HepG2 (cell line): ENCODE results near the gene LSM2. TPM values are rescaled to one million over a fixed set of nuclear protein-coding genes. Genes with fewer than 3 reads are reported as not detected.

ENCODE experiments used
- CBFB ChIP-seq: sonication (generic); formaldehyde crosslinking; IDR thresholded peaks from 2 replicates; pipeline ENCODE4 v1.4.0; 2020; ENCODE audit warnings: missing genetic modification reagents
- EP300 ChIP-seq, 3 experiments: sonication (generic) in 1 of 3; formaldehyde crosslinking in 1 of 3; IDR thresholded peaks; 2 replicates each; pipeline versions ENCODE4 v1.5.1 to v1.6.1; 2011 to 2020; ENCODE audit warnings: low read depth in 2 of 3, low read length in 2 of 3, borderline replicate concordance in 1 of 3, improper control_type of control experiment in 1 of 3, mild to moderate bottlenecking in 1 of 3, missing genetic modification reagents in 1 of 3, moderate library complexity in 1 of 3
- ETV5 ChIP-seq: IDR thresholded peaks from 2 replicates; pipeline ENCODE4 v1.6.1; 2018; ENCODE audit warnings: missing biosample characterization, missing genetic modification reagents, inconsistent platforms, borderline replicate concordance
- KDM5B ChIP-seq: sonication (generic); formaldehyde crosslinking; IDR thresholded peaks from 2 replicates; pipeline ENCODE4 v1.4.0; 2020; ENCODE audit warnings: missing genetic modification reagents, mild to moderate bottlenecking, borderline replicate concordance
- KDM6A ChIP-seq: IDR thresholded peaks from 2 replicates; pipeline ENCODE4 v1.6.1; 2016; ENCODE audit warnings: low read depth
- SCMH1 ChIP-seq: sonication (generic); formaldehyde crosslinking; IDR thresholded peaks from 2 replicates; pipeline ENCODE4 v1.9.0; 2021; ENCODE audit warnings: missing genetic modification reagents, mild to moderate bottlenecking, borderline replicate concordance
- SP140L ChIP-seq: sonication (generic); formaldehyde crosslinking; IDR thresholded peaks from 2 replicates; pipeline ENCODE4 v1.4.0; 2020; ENCODE audit warnings: missing genetic modification reagents, borderline replicate concordance
- TBL1XR1 ChIP-seq: fragments of 150-350 bp; IDR thresholded peaks from 2 replicates; pipeline ENCODE4 v1.6.1; 2014; ENCODE audit warnings: borderline replicate concordance, low read length; ENCODE audit not compliant: partially characterized antibody
- TSC22D2 ChIP-seq: sonication (generic); formaldehyde crosslinking; IDR thresholded peaks from 2 replicates; pipeline ENCODE4 v1.5.1; 2020; ENCODE audit warnings: missing genetic modification reagents, mild to moderate bottlenecking, borderline replicate concordance
- ZNF143 ChIP-seq: sonication (generic); formaldehyde crosslinking; IDR thresholded peaks from 2 replicates; pipeline ENCODE4 v1.4.0; 2020; ENCODE audit warnings: missing genetic modification reagents
- ZNF841 ChIP-seq: sonication (generic); formaldehyde crosslinking; IDR thresholded peaks from 2 replicates; pipeline ENCODE4 v1.8.1; 2023; ENCODE audit warnings: missing genetic modification reagents, borderline replicate concordance
- ZSCAN29 ChIP-seq: sonication (generic); formaldehyde crosslinking; conservative IDR thresholded peaks from 2 replicates; pipeline ENCODE4 v1.4.0; 2020; ENCODE audit warnings: mild to moderate bottlenecking, missing genetic modification reagents
- polyA plus RNA-seq, 8 experiments: library from polyadenylated mRNA; depleted of rRNA in 3 of 8; stranded (reverse) in 7 of 8; unstranded in 1 of 8; fragments of >200 nt; fragmentation: Illumina TruSeq in 4 of 8; extraction: Trizol in 4 of 8; gene quantifications; 2 replicates each; pipeline versions ENCODE4 v1.2.1 to v1.2.3, GENCODE V29; 2011 to 2016; ENCODE audit warnings: low read depth in 4 of 8, missing spikeins in 1 of 8, mixed read lengths in 1 of 8; ENCODE audit not compliant: insufficient read depth in 1 of 8
- total RNA-seq, 5 experiments: library from RNA; depleted of rRNA; stranded (reverse); fragments of >200 nt; fragmentation: Illumina TruSeq; extraction: Trizol; gene quantifications; 2 replicates each; pipeline ENCODE4 v1.2.3, GENCODE V29; 2016; ENCODE audit warnings: low read depth in 1 of 5
- TF ChIP-seq, protein P1 (sequence below): sonication (generic); formaldehyde crosslinking; IDR thresholded peaks from 2 replicates; pipeline ENCODE4 v1.9.0; 2022; ENCODE audit warnings: missing genetic modification reagents, mild to moderate bottlenecking, borderline replicate concordance
- TF ChIP-seq, protein P2 (sequence below): sonication (generic); formaldehyde crosslinking; IDR thresholded peaks from 2 replicates; pipeline ENCODE4 v1.5.0; 2020; ENCODE audit warnings: mild to moderate bottlenecking, missing genetic modification reagents, borderline replicate concordance
- TF ChIP-seq, protein P3 (sequence below): sonication (generic); formaldehyde crosslinking; IDR thresholded peaks from 2 replicates; pipeline ENCODE4 v1.8.1; 2023; ENCODE audit warnings: mild to moderate bottlenecking, missing genetic modification reagents
- TF ChIP-seq, protein P4 (sequence below): sonication (generic); formaldehyde crosslinking; IDR thresholded peaks from 2 replicates; pipeline ENCODE4 v1.5.0; 2020; ENCODE audit warnings: missing genetic modification reagents
- TF ChIP-seq, protein P5 (sequence below): sonication (generic); formaldehyde crosslinking; IDR thresholded peaks from 2 replicates; pipeline ENCODE4 v1.5.0; 2020; ENCODE audit warnings: missing genetic modification reagents, mild to moderate bottlenecking, borderline replicate concordance

LSM2 gene
- total and polyA plus RNA-seq, 2 of the 13 experiments (the other 11 are each of a cell fraction or from before 2014, with no cell fraction given): 69.4 to 90.5 TPM

DNA sequence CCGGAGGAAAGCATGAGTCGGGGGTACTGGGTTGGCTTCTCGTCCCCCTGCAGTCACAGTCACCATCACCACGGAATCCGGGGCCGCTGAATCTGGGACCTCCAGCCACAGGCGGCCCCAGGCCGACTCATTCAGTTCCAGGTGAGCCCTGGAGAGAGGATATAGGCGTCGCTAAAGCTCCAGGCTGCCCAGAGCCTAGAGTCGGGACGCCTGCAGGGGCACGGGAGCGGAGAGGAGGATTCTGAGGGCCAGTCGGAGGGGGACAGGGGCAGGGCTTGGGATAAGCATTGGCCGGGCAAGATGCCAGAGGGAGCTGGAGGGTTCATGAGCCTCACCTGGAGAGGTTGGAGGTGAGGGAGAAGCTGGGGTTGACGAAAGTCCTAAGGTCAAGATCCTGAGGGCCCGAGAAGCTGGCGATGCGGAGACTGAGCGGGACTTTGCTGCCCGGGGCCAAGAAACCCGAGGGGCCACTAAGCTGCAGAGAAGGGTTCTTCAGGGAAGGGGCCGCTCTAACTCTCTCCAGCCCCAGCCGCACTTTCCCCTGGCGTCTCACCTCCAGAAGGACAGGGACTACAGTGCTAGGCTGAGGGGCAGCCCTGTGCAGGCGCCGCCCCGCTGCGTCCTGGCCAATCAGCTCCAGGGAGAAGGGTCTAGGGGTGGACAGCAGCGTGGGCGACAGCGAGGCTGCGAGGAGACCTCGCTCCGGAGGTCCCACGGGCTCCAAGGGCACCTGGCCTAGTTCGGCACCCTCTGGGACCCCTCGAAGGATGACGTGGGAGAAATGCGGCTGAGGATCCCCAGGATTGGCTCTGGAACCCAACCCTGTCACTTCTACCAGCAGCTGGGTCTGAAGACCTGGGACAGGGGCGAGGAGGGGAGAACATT, 40.6 kb downstream of the LSM2 start (continued):
- TF ChIP-seq KDM5B (peak; percentile 63), ETV5 (CRISPR knock-in tag) (peak; percentile 44; the same call in 1 of the 2 replicates), ZSCAN29 (no peak), TSC22D2 (CRISPR knock-in tag) (no peak), ZNF143 (no peak), ZNF841 (CRISPR knock-in tag) (no peak), TBL1XR1 (no peak), SCMH1 (CRISPR knock-in tag) (no peak), KDM6A (CRISPR knock-in tag) (no peak), EP300 (IDR thresholded peaks at IDR 0.05; ENCODE audit: low read depth in 2 of 2, low read length in 2 of 2) (no peak), EP300 (CRISPR knock-in tag; IDR thresholded peaks at IDR 0.05; ENCODE audit: borderline replicate concordance) (no peak), CBFB (CRISPR knock-in tag) (no peak), SP140L (CRISPR knock-in tag) (no peak)
- TF ChIP-seq, protein P1, sequence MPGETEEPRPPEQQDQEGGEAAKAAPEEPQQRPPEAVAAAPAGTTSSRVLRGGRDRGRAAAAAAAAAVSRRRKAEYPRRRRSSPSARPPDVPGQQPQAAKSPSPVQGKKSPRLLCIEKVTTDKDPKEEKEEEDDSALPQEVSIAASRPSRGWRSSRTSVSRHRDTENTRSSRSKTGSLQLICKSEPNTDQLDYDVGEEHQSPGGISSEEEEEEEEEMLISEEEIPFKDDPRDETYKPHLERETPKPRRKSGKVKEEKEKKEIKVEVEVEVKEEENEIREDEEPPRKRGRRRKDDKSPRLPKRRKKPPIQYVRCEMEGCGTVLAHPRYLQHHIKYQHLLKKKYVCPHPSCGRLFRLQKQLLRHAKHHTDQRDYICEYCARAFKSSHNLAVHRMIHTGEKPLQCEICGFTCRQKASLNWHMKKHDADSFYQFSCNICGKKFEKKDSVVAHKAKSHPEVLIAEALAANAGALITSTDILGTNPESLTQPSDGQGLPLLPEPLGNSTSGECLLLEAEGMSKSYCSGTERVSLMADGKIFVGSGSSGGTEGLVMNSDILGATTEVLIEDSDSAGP (CRISPR knock-in tag): peak; percentile 78; the same call in 1 of the 2 replicates
- TF ChIP-seq, protein P2, sequence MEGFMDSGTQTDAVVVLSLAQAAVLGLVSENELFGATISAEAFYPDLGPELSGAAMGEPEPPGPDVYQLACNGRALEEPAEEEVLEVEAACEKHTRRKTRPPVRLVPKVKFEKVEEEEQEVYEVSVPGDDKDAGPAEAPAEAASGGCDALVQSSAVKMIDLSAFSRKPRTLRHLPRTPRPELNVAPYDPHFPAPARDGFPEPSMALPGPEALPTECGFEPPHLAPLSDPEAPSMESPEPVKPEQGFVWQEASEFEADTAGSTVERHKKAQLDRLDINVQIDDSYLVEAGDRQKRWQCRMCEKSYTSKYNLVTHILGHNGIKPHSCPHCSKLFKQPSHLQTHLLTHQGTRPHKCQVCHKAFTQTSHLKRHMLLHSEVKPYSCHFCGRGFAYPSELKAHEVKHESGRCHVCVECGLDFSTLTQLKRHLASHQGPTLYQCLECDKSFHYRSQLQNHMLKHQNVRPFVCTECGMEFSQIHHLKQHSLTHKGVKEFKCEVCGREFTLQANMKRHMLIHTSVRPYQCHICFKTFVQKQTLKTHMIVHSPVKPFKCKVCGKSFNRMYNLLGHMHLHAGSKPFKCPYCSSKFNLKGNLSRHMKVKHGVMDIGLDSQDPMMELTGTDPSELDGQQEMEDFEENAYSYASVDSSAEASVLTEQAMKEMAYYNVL (CRISPR knock-in tag): peak; percentile 51; the same call in 1 of the 2 replicates
- TF ChIP-seq, protein P3, sequence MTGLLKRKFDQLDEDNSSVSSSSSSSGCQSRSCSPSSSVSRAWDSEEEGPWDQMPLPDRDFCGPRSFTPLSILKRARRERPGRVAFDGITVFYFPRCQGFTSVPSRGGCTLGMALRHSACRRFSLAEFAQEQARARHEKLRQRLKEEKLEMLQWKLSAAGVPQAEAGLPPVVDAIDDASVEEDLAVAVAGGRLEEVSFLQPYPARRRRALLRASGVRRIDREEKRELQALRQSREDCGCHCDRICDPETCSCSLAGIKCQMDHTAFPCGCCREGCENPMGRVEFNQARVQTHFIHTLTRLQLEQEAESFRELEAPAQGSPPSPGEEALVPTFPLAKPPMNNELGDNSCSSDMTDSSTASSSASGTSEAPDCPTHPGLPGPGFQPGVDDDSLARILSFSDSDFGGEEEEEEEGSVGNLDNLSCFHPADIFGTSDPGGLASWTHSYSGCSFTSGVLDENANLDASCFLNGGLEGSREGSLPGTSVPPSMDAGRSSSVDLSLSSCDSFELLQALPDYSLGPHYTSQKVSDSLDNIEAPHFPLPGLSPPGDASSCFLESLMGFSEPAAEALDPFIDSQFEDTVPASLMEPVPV (CRISPR knock-in tag): no peak
- TF ChIP-seq, protein P4, sequence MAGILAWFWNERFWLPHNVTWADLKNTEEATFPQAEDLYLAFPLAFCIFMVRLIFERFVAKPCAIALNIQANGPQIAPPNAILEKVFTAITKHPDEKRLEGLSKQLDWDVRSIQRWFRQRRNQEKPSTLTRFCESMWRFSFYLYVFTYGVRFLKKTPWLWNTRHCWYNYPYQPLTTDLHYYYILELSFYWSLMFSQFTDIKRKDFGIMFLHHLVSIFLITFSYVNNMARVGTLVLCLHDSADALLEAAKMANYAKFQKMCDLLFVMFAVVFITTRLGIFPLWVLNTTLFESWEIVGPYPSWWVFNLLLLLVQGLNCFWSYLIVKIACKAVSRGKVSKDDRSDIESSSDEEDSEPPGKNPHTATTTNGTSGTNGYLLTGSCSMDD: no peak; the same call in 1 of the 2 replicates
- TF ChIP-seq, protein P5, sequence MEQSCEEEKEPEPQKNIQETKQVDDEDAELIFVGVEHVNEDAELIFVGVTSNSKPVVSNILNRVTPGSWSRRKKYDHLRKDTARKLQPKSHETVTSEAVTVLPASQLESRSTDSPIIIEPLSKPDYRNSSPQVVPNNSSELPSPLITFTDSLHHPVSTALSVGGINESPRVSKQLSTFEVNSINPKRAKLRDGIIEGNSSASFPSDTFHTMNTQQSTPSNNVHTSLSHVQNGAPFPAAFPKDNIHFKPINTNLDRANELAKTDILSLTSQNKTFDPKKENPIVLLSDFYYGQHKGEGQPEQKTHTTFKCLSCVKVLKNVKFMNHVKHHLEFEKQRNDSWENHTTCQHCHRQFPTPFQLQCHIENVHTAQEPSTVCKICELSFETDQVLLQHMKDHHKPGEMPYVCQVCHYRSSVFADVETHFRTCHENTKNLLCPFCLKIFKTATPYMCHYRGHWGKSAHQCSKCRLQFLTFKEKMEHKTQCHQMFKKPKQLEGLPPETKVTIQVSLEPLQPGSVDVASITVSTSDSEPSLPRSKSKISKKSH (CRISPR knock-in tag): peak; percentile 37; the same call in 1 of the 2 replicates
